ENCODE measurements around the gene SERTAD1.
A peak's percentile ranks its signal among the peaks of the same experiment; 100 is the strongest.

SERTAD1 gene

DNA sequence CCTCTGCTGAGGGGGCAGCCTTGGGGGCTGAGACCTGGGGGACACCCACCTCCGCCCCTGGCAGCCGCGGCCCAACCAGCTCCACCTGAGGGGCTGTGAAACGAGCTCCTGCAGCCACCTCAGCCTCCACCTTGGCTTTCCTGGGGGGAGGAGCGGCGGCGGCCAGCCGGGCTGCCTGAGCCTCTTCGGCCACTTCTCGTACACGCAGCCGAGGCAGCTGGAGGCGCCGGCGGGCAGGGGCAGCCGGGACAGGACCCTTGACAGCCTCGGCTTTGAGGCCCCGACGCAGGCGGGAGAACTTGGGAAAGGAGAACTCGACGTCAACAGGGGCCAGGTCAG lies 28.3 kb downstream of the SERTAD1 start:
- no peak for DNase-seq

- DNase-seq = no peak
Observed at GRCh38 chr19:40396886-40397567, 28.8 kb downstream of the SERTAD1 start.

DNA sequence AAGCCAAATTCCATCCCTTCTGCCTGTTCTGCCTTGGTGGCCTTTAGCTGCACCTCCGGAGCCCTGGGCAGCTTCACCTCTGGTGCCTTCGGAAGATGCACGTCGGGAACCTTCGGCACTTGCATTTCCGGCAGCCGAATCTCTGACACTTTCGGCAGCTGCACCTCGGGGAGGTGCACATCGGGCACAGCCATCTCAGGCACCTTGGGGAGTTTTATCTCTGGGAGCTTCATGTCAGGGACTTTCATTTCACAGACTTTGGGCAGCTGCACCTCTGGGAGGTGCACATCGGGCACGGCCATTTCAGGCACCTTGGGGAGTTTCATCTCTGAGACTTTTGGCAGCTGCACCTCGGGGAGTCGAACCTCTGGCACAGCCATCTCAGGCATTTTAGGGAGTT lies 29.8 kb downstream of the SERTAD1 start:
- DNase-seq = no peak

DNA sequence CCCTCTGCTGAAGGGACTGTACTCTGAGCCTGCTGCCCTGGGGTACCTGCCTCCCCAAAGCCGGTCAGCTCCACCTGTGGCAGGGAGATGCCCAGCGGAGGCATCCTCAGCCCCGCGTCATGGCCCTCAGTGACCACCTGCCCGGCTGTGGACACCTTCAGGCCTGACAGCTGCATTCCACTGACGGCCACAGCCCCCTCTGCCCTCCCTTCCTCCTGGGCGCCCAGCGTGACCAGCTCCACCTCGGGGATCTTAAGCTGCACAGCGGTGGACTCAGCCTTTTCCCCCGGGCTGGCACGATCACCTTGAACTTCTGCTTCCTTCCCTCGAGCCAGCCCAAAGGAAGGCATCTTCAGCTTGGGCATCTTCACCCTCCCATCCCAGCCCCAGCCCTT lies 31.0 kb downstream of the SERTAD1 start:
- no peak for DNase-seq

- DNase-seq = no peak
Observed at GRCh38 chr19:40393894-40394815, 31.6 kb downstream of the SERTAD1 start.

- DNase-seq = peak; percentile 29
Observed at GRCh38 chr19:40392894-40393517, 32.8 kb downstream of the SERTAD1 start.

DNA sequence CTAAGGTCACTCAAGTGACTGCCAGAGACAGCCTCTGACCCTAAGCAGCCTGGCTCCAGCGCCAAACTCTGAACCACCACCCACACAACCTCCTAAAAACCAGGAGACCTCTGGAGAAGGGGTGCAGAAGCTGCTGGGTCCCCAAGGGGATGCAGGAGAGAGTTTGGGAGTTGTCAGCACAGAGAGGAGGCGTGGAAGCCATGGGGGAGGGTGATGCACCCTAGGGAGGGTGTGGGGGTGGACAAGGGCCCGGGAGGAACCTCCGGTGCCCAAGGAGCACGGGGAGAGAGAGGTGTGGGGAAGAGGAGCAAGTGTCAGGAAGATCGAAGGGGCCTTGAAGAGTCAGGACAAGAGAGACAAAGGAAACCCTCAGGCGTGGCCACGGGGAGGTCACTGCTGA lies 33.7 kb downstream of the SERTAD1 start:
- DNase-seq = no peak

DNA sequence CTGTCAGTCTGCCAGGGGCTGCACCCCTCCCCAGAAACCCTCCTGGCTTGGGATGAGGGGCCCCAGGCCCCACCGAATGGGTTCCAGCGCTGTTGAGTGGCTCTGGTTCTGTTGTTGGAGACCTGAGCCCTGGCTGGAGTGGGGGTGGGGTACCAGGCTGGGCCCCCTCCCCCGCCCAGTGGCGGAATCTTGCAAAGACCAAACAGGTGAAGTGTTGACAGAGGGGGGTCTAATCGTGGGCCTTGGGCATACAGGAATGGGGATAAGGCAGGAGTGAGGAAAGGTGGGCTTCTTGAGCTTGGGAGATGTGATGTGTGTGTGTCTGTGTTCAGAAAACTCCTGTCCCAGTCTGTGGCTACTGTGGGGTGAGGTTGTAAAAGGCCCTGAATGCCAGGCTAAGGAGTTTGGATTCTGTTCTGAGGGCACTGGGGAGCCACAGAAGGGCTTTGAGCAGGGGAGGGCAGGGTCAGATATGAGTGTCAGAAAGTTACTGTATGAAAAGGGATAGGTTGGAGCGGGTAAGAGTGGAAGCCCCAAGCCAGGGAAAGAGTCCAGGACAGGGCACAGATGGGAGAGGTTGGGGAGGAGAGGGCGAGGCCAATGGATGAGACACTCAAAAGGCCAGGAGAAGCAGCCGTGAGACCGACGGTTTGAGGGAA lies 35.6 kb downstream of the SERTAD1 start, which contains the start of gene HIPK4:
Gene HIPK4, minus strand, starts transcription at position 98 of the 659 bp plus-strand sequence. CDS start 279 bp downstream, outside the sequence.
- no peak for DNase-seq

DNA sequence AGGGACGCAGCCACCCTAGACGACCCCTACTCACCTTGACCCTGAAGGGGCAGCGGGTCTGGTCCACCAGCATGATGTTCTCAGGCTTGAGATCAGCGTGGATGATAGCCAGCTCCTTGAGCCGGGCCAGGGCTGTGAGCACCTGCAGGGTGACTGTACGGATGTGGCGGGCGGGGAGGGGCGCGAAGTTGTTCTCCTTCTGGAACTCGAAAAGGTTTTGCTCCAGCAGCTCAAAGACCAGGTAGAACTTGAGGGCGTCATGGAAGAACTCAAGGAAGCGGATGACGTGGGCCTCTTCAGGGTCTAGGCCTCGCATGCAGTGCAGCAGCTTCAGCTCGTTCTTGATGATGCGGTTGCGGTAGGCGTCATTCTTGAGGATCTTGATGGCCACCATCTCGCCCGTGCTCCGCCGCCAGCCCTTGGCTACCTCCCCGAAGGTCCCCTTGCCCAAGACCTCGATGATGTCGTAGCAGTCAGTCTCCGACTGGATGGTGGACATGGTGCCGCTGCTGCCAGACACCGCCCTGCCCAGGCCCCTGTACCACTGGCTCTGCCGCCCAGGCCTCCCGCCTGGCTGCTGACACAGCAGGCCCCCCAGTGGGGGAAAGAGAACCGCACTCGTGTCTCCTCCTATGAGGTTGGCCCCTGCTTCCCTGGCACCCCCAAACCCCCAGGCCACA lies 36.2 kb downstream of the SERTAD1 start:
- no peak for DNase-seq

DNA sequence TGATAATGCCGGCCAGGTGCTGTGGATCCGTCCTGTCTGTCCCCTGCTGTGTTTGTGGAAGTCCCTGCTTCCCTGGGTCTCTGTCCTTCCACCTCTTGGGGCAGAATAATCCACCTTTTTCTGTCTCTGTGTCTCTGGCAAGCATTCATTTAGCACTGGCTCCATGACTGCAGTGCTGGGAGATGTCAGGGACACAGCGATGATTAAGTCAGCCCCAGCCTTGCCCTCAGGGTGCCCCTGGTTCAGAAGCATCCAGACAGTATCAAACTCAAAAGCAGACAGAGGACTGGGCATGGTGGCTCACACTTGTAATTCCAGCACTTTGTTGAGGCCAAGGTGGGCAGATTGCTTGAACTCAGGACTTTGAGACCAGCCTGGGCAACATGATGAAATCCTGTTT lies 37.3 kb downstream of the SERTAD1 start:
- DNase-seq = no peak

GRCh38 chr19:40387155-40387554 lies 38.6 kb downstream of the SERTAD1 start:
- no peak for DNase-seq

GRCh38 chr19:40383668-40384248 lies 42.0 kb downstream of the SERTAD1 start:
- peak; percentile 18 for DNase-seq

DNA sequence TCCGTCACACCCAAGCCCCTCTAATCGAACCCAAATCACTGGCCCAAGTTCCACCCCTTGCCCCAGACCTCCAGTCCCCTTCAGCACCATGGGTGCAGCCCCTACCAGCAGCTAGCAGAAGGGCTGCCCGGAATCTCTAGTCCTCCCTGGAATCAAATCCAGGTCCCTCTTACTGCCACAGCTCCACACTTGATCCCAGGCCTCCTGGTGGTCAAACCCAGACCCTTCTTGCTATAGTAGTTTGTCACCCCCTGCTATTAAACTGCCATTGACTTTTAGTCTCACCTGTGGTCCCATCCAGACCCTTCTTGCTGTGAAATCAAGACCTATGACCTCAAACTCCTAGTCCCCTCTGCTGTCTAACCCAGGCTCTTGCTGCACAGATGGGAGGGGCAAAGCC lies 44.5 kb downstream of the SERTAD1 start:
- DNase-seq = no peak

DNA sequence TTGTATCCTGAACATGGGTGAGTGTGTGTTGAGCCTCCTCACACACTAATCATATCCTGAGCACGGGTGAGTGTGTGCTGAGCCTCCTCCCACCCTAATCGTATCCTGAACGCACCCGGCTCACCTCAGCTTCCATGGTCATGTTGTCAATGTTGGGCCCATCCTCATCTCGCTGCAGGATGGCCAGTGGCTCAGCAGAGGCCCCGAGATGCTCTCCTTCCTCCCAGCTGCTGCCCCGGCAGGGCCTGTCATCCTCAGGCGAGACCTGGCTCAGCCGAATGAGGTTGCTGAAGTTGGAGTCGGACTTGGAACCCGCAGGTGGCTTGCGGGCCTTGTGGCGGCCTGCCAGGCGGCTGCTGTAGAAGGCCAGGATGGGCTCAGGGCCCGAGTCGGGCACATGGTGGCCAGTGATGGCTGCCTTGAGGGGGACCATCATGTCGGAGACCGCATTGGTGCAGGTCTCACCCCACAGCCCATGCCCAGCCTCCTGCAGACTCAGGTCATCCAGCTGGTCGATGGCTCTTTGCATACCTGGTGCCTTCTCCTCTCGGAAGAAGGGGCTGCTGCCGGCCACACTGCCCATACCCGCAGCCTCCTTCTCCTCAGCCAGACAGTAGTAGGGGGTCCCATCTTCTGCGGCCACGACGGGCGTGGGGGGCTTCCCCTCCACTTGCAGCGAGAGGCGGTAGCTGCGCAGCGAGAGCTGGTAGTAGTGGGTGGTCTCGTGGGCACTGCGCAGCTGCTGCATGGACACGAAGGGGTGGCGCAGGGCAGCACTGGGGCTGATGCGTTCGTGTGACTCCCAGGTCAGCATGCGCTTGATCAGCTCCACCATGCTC lies 45.4 kb downstream of the SERTAD1 start:
- DNase-seq = no peak

DNA sequence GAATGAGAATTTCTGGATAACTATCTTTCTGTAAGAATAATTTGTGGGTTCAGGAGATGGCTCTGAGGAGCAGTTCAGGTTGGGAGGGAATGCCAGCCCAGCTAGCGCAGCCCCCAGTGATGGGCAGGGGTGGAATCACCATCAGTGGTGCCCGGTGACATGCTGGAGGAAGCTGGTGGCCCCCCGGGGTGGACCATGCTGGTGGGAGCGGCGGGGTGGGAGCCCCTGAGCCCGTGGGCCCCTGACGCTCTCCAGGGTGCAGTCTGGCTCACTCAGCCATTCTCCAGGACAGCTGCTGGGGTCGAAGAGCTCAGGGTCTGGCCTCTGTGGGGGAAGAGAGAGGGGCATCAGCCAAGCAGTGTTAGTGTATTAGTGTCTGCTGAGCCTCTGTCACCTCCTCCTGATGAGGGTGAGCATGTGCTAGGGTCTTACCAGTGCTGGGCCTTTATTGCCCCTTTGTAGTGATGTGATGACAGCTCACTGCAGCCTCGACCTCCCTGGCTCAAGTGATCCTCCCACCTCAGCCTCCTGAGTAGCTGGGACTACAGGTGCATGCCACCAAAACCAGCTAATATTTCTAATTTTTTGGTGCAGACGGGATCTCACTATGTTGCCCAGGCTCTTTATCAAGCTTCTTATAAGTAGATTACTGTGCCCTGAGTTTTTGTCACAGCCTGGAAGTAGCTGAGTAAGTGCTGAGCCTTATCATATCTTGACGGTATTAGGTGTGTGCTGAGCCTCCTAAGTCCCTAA lies 46.2 kb downstream of the SERTAD1 start:
- DNase-seq = no peak

DNA sequence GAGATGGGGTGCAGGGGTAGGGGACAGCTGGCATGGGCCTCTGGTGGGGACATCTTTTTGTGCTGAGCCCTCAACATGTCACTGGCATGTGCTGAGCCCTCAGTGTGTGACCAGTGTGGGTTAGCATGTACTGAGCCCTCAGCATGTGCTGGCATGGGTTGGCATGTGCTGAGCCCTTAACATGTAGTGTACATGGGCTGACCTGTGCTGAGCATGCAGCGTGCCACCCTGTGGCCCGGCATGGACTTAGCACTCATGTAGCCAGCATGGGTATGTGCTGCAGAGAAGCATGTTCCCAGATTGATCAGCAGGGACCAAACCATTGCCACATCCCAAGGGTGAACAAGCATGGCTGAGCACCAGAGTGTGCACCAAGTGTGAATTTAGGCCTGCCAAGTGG lies 47.3 kb downstream of the SERTAD1 start:
- DNase-seq = no peak

DNA sequence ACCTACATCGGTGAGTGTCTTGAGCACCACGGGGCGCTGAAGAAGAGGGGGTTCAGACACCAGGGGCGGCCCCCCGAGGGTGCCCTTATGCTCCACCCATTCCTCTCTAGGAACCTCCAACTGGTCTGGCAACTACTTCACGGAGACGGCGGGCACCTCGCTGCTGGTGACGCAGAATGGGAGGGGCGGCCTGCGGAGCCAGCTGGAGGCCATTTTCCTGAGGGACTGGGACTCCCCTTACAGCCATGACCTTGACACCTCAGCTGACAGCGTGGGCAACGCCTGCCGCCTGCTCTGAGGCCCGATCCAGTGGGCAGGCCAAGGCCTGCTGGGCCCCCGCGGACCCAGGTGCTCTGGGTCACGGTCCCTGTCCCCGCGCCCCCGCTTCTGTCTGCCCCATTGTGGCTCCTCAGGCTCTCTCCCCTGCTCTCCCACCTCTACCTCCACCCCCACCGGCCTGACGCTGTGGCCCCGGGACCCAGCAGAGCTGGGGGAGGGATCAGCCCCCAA lies 47.9 kb downstream of the SERTAD1 start:
- DNase-seq = no peak

- DNase-seq = no peak
Observed at GRCh38 chr19:40376286-40376862, 49.4 kb downstream of the SERTAD1 start.

GRCh38 chr19:40374084-40374483 lies 51.7 kb downstream of the SERTAD1 start:
- DNase-seq = no peak

DNA sequence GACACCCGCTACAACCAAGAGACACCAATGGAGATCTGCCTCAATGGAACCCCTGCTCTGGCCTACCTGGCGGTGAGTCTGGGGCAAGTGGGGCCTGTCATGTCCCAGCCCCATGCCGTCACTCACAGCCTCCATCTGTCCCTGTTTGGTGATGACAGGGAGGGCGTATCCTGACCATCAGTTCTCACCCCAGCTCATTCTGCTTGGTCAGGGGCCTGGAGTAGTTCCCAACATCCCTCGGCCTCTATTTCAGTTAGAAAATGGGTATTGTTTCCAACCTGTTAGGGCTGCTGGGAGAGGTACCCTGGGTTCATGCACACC lies 54.0 kb downstream of the SERTAD1 start:
- DNase-seq = no peak

Data from NCI-H510A (cell line).